SK-N-SH treated with all-trans-retinoic acid at 6 μM for 48 hours (cell line): ENCODE data around the gene MAP3K7.

ENCODE experiments used
- OSR1 ChIP-seq: fragments of 250-450 bp; sonication (Bioruptor Pico); IDR thresholded peaks from 2 replicates; pipeline ENCODE4 v1.8.0; 2022; ENCODE audit warnings: moderate library complexity, mild to moderate bottlenecking, inconsistent platforms
- SNAI2 ChIP-seq: fragments of 250-450 bp; sonication (Bioruptor Pico); IDR thresholded peaks from 2 replicates; pipeline ENCODE4 v1.5.0; 2020; ENCODE audit warnings: mild to moderate bottlenecking, moderate library complexity
- ZFP30 ChIP-seq: fragments of 450-650 bp; formaldehyde crosslinking; IDR thresholded peaks from 2 replicates; pipeline ENCODE4 v1.5.0; 2022; ENCODE audit warnings: mild to moderate bottlenecking, moderate library complexity
- ZNF70 ChIP-seq: fragments of 450-650 bp; formaldehyde crosslinking; IDR thresholded peaks from 2 replicates; pipeline ENCODE4 v1.5.0; 2020; ENCODE audit warnings: mild to moderate bottlenecking, moderate library complexity
- TF ChIP-seq, protein P1 (sequence below): fragments of 250-450 bp; sonication (Bioruptor Pico); IDR thresholded peaks from 2 replicates; pipeline ENCODE4 v1.5.1; 2021; ENCODE audit warnings: mild to moderate bottlenecking, moderate library complexity

DNA sequence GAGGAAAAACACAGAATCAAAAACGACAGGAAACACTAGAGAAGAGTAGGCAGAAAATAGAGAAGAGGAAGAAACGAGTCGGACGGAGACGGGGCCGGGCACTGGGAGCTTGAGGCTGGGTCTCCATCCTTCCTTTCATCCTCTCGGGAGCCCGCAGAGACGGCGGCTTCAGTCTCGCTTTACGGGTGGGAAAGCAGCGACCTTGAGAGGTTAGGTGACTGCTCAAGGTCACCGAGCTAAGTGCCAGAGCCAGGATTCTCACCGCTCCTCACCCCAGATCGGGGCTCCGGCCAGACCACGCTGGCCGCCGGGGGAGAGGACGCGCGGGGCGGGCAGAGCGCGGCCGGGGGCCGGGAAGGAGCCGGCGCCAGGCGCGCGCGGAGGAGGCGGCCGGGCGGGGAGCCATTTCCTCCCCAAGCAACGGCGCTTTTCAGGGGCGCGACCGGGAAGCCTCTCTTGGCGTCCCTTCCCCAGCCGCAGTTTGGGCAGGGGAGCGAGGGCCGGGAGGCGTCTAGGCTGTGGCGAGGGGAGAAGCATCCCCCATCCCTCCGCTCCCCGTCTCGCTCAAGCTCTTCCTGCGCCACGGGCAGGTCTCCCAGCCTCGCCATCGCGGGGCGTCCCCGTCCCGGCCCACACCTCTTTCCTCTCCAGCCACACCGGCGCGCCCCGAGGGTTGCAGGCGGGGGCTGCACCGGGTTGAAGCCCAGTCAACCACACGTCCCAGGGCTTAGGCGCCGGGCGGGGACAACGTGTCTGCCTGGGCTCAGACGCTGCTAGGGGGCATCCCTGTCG, 24.1 kb upstream of the MAP3K7 start:
- TF ChIP-seq SNAI2 (CRISPR knock-in tag) (no peak), OSR1 (no peak), ZFP30 (CRISPR knock-in tag) (no peak), ZNF70 (CRISPR knock-in tag) (no peak)
- TF ChIP-seq, protein P1, sequence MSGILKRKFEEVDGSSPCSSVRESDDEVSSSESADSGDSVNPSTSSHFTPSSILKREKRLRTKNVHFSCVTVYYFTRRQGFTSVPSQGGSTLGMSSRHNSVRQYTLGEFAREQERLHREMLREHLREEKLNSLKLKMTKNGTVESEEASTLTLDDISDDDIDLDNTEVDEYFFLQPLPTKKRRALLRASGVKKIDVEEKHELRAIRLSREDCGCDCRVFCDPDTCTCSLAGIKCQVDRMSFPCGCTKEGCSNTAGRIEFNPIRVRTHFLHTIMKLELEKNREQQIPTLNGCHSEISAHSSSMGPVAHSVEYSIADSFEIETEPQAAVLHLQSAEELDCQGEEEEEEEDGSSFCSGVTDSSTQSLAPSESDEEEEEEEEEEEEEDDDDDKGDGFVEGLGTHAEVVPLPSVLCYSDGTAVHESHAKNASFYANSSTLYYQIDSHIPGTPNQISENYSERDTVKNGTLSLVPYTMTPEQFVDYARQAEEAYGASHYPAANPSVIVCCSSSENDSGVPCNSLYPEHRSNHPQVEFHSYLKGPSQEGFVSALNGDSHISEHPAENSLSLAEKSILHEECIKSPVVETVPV (CRISPR knock-in tag): no peak
